GM21723 (cell line): Measurements from ENCODE around the gene FNDC11.

Experiments used
- ATAC-seq: cut with Tn5 transposase; IDR thresholded peaks from one replicate; pipeline ENCODE4 v1.9.1; 2021; ENCODE audit warnings: mild to moderate bottlenecking, moderate library complexity; ENCODE audit not compliant: unreplicated experiment

FNDC11 gene

DNA sequence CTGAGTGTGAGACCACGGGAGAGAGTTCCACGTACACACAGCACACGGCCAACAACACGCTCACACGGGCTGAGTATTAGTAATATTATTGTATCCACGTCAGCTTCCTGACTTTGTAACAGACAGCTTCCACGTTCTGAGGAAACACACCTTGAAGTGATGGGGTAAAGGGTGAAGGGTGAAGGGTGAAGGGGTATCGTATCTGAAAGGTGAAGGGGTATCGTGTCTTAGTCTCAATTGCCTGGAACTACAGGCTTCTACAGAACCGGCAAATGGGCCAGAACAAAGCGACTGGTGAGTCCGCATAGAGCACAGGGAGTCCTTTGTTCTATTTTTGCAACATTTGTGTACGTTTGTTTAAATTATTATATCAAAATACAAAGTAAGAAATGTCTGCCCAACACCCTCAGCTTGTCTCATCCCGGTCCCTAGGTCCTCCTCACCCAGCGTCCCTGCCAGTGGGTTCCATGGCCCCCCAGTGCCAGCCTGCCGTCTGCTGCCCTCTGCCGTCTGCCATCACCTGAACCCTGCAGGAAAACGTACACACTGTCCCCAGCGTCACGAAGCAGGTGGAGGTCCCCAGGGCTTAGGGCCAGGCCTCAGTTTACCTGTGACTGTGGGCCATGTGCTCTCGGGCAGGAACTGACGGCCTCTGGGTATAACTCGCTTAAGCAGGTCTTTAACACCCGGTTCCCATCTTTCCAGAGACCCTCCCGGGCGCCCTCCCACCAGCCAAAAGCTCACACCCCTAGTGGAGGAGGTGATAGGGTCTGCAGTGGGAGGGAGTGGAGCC is 24.5 kb downstream of the FNDC11 start:
- ATAC-seq: no peak

DNA sequence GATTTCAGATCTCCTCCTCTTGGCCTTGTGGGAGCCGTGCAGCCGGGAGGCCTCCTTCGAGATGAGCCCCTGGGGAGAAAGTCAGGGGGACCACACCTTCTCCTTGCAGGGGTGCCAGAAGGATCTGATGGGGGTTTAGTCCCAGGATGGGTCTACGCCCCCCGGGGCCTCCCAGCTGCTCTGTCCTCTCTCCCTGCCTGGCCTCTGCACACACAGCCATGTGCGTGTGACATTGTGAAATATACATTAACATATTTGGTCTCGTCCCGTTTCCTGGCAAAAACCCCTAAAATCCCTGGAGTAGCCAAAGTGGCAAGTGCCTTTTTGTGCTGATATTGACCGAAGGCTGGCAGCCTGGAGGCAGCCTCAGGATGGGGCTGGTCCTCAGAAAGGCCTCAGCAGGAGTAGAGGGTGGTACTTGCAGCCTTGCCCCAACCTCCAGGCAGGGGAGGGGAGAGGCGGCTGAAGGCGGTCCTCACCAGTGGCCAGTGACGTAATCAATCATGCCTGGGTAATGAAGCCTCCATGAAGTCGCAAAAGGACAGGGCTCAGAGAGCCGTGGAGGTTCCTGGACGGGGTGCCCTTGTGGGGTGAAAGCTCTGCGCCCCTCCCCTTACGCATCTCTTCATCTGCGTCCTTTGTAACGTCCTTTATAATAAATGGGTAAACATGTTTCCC is 25.2 kb downstream of the FNDC11 start:
- no peak for ATAC-seq

DNA sequence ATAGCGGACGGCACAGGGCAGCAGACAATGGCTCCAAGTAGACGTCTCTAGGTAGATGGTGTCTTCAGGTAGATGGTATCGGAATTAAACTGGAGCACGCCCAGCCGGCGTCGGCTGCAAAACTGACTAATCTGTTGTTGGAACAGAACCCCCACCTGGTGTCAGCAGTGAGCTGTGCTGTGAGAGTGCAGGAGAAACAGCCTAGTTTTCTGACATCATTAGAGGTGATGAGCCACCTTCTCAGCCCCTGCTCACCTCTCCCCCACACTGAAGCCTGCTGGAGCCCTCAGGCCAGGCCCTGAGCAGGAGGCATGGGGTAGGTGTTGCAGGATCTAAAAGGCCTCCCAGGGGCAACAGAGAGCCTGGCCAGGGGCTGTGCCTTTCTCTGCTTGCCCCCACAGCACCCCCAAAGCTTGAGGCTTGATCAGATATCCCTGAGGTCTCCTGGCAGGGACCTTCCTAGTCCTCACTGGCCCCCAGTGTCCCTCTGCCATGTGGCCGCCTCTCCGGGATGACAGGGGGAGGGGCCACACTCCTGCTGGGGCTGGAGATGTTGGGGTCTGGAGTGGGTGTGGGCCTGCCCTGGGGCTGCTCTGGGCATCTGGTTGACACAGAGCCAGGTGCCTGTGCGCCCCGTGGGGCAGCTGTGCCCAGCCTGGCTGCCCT is 27.0 kb downstream of the FNDC11 start:
- ATAC-seq: no peak

DNA sequence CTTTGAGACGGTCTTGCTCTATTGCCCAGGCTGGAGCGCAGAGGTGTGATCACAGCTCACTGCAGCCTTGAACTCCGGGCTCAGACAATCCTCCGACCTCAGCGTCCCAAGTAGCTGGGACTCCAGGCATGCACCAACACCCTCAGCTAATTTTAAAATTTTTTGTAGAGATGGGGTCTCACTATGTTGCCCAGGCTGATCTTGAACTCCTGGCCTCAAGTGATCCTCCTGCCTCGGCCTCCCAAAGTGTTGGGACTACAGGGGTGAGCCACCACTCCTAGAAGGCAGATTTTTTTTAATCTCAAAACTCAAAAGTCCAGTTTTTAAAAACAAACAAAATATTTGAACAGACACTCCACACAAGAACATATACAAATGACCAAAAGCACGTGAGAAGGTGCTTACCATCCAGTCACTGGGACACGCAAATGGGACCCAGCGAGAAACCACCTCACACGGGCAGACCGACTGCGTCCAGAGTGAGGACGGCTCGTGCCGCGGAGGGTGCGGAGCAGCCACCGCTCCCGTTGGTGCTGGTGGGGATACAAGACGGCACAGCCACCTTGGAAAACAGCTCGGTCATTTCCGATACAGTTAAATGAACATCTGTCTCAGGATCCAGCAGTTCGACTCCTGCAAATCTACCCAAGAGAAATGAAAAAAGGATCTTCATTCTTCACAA is 28.6 kb downstream of the FNDC11 start:
- no peak for ATAC-seq

DNA sequence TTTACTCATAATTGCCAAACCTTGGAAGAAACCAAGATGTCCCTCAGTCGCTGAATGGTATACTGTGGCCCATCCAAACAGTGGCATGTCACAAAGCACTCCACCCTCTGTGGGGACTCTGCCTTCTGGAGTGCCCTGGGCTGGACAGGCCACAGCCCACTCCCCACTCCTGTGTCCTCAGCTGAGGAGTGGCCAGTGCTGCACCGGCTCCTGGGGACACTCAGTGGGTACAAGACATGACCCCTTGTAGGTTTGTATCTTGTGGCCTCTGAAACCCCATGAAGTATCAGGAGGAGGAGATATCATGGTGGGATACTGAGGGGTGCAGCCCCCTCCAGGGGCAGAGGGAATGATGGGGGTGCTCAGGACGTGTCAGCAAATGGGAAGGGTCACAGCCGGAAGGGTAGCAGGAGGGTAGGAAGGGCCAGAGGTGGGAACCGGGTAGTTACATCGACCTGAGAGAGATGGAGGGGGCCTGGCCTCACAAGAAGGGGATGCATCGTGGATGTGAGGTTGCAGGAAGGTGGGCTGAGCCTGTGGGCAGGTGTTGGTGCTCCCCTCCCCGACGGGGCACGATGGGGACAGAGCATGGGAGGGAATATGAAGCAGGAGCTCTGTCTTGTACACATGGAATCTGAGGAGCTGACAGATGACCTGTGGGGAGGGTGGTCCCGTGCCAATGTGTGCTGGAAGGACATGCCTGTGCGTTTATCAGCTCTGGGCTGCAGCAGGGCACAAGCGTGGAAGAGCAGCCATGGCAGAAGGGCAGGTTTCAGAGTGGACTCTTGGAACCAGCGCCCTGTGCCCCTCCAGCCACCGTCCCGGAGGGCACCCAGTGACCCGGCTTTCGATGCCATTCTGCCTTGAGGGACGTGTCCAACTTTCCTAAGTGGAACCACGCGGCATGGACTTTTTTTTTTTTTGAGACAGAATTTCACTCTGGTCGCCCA is 31.9 kb downstream of the FNDC11 start:
- ATAC-seq: no peak

DNA sequence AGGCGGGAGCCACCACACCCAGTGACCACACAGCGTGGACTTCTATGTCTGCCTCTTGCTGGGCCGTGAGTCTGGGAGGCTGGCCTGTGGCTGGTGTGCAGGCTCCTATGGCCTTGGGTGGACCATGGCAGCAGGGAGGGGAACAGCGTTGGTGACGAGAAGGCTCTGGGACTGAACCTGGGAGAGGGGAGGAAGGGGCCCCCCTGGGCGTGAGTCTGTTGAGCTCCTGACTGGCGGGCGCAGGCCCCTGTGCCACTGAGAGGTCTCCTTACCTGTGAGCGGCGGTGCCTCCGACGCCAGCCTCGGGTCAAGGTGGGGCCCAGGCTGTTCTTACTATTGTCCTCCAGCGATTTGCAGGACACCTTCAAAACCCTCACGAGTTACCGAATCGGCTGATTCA is 32.8 kb downstream of the FNDC11 start:
- no peak for ATAC-seq

DNA sequence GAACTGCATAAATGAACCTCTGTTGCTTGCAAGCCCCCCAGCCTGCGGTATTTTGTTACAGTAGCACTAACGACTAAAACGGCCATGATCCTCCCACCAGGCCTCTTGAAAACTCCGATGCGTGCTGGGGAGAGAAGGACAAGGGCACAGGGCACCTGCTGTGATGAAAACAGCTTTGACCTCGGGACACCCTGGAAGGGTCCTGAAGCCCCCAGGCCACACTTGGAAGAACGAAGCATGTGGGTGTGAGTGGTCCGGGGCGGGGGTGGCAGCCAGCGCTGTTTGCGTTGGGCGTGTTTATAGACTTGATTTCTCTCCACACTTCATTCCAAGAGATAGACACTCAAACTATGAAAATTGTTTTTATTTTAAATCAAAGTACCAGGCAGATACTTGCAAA is 33.3 kb downstream of the FNDC11 start:
- no peak for ATAC-seq

DNA sequence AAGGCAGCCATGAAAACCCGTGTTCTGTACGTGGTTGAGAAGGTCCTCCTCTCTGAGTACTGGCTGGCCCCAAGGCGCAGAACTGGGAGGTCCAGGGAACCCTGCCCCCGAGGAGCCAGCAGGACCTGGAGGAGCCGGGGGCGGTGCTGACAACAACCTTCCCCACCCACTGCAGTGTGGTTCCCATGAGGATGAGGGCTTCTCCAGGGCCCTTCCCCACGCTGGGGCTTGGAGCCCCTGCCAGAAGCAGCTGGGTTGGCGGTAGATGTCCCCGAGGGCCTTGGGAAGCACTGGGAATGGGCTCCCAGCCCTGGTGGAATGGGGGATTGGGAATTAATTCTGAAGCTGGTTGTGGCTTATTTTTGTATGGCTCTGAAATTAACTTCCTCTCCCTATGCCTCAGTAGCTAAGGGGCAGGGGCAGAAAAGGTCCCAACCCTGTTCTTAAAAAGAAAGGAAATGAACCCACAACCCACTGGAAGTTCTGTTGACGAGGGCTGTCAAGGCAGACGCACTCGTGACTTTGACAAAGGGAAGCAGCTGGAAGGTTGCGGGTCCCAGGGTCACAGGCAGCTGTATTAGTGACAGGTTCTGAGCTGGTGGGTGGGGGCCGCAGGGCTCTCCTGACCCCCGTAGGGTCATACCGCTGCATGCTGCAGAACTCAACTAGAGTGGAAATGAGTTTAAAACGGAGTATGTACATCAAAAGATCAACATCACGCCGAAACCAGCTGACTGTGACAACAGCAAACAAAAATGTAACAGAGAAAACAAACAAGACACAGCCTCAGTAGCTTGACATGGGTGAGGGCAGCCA is 34.0 kb downstream of the FNDC11 start:
- no peak for ATAC-seq

DNA sequence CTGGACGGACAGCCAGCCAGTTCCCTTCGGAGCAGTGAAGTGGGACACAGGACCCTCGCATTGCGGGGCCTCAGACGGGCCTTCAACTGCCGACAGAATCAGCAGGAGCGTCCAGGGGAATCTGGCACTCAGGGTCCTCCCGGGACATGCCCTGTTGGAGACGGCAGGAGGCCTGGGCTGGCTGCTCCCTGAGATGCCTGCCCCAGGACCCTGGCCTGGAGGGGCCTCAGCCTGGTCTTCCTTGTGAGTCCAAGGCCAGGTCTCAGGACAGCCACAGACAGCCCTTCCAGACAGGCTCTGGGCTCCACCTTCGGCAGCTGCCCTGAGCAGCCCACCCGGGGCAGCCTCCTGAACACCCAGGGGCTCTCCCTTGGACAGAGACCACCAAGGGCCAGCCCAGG is 34.7 kb downstream of the FNDC11 start:
- ATAC-seq: no peak

DNA sequence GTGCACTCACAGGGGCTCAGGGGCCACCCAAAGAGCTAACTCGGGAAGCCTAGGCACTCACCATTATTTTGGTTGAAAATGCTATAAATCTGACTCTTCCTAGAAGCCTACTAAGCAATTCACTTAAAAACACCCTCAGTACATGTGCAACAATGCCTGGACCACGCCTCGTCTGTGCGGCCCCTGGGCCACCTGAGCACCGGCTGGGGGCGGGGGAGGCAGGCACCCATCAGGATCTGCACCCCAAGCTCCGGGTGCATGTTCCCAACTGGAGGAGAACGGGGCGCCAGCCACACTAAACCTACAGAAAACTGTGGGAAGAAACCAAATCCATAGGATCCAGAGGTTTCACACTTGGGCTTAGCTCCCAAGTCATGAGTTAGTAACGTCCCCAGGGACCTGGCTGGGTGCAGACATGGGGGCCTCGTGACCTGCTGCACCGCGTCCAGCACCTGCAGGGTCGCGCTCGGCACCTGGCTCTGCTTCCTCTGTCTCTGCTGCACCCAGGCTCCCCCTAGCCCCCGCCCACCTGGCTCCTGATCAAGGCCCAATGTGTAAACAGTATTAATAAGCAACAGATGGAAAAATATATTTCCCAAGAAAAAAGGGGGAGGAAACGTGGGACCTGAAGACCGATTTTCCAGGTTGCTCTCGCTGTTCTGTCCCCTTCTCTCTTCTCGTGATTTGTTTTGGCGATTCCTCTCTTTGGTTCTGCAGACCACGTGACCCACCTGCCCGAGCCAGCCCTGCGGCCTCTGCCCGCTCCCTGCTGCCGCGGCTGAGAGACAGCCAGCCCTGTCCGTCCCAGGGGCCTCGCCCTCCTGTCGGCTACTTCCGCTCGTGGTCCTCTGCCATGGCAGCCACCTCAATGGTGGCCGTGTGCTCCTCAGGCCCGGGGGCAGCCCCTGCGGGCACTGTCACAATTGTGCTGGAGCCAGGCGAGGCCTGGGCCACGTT is 35.6 kb downstream of the FNDC11 start:
- no peak for ATAC-seq

DNA sequence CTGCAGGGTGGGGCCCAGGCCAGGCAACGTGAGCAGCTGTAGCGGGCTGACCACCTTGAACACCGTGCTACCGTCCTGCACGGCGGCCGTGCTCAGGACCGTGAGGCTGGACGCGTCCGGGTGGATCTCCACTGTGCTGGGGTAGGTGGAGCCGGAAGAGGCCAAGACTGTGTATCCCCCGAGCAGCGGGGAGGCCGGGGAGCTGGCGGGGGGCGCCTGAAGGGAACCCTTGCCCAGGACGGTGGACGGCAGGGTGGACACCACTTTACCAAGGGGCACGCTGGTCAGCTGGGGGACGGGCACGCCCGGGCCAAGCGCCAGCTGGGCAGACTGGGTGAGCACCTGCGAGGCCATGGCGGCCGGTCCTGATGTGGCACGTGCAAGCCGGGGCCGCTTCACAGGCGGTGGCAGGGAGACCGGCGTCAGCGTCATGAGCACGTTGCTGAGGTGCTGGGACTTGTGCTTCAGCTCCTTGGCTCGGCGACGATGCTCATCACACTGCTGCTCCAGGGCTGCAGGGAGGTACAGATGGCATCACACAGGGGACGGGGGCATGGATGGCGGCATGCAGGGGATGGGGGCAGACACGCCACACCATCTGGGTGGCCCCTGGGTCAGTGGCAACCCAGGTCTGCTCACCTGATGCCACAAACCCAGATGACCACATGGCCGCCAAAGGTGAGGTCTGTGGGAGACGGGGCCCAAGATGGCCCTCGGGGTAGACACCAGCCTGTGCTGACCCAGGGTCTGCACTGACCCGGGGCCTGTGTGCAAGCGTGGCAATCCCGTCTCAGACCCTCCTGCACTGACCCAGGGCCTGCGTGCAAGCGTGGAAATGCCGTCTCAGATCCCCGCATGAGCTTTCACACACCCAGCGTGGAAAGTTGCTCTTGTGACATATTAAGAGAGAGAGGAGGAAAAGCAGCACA is 36.5 kb downstream of the FNDC11 start:
- ATAC-seq: no peak

DNA sequence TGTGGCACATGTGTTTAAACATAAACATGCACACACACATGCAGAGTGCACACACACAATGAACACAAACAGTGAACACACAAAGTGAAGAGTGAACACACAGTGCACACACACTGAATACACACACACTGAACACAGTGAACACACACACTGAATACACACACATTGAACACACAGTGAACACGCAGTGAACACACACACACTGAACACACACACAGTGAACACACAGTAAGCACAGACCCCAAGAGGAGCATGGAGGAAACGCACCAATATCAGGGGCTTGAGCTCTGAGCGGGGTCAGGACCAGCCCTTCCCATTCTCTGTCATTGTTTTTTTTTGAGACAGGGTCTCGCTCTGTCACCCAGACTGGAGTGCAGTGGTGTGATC is 37.2 kb downstream of the FNDC11 start:
- no peak for ATAC-seq

DNA sequence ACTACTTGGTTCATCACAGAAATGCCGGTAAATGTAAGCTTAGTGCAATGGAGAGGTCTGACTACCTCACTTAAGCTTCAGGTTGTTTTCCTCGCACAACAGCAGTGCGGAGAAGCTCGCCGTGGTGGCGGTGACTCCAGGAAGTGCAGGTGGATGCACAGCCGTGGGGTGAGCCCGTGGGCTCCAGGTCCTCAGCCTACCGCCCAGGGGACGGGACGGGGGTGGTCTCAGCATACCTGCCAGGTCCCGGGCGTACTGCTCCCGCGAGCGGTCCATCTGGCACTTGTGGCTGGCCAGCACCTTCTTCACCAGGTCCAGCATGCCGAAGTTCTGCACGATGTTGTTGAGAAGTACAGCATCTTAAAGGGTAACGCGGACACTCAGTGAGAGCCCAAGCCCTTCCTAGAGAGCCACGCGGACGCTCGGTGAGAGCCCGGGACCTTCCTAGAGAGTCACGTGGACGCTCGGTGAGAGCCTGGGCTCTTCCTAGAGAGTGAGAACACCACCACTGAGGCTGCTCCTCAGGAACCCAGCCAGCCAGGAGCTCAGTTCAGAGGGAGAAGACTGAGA is 37.9 kb downstream of the FNDC11 start:
- ATAC-seq: no peak

DNA sequence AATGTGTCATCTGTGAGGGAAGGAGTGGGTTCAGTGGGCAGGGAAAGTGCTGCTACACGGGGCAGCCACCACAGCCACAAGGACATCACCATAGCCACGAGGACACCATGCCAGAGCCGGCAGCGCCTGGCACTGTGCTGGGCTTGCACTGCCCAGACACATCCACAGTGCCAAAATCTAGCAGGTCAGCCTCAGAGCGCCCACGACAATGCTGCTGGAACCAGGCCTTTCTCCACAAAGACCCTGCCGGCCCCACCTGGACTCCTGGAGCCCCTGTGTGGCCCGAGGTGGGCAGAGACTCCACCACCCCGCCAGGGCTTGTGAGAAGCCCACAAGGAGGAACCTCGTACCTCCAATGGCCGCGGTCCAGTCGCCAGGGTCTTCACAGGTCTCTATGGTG is 38.7 kb downstream of the FNDC11 start:
- no peak for ATAC-seq

DNA sequence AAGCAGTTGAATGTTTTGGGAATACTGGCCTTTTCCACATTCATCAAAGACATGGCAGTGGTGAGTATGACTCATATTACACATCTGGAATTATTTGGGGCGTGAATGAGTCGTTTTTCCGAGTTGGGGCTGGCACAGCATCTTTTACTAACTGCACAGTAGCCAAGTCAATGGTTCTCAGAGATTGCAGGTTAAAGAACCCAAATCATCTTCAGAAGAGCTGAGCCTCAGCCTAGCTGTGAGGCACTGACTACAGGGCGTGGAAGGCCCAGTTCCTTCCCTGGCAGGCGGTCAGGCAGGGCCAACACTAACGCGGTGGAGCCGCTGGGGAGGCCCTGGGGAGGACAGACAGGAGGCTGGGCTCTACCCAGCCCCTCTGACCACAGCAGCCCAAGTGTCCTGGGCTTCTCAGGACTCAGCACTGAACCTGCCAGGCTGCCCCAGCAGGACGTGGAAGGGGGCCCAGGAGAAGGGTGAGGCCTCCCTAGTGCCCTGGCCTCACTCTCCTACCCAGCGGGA is 40.1 kb downstream of the FNDC11 start:
- ATAC-seq: no peak

DNA sequence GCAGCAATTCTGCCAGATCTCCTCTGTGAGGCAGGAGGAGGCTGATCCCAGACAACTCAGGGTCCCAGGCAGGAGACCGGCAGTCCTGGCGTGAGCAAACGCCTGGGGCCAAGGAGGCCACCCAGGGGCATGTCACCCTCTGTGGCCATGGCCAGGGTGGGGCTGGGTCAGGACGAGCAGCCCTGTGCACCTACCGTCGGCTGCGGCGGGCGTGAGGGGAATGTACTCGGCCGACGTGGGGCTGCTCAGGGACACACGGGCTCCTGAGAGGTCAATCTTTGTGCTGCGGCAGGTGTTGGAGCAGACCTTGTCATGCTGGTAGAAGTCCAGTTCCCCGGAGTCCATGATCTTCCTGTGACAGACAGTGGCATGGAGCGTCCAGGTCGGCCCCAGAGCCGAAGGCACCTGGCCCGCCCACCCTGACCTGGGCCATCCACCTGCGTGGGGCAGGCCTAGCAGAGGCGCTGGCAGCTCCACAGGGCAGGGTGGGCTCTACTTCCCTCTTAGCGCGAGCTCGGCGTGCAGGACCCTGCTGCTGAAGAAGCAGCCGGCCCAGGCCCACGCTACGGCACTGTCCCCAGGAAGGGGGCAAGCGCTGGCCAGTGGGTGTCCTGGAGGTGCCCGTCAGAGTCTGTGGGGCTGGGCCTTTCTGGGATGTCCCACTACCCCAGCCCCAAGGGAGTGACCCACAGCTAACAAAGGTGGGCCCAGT is 41.6 kb downstream of the FNDC11 start:
- ATAC-seq: no peak
